ENCODE measurements around the gene BRD1. TPM values are rescaled to one million over a fixed set of nuclear protein-coding genes. Genes with fewer than 3 reads are reported as not detected.
A peak's percentile ranks its signal among the peaks of the same experiment; 100 is the strongest.

The BRD1 gene
- total RNA-seq, 1 donor = 23.5 TPM

DNA sequence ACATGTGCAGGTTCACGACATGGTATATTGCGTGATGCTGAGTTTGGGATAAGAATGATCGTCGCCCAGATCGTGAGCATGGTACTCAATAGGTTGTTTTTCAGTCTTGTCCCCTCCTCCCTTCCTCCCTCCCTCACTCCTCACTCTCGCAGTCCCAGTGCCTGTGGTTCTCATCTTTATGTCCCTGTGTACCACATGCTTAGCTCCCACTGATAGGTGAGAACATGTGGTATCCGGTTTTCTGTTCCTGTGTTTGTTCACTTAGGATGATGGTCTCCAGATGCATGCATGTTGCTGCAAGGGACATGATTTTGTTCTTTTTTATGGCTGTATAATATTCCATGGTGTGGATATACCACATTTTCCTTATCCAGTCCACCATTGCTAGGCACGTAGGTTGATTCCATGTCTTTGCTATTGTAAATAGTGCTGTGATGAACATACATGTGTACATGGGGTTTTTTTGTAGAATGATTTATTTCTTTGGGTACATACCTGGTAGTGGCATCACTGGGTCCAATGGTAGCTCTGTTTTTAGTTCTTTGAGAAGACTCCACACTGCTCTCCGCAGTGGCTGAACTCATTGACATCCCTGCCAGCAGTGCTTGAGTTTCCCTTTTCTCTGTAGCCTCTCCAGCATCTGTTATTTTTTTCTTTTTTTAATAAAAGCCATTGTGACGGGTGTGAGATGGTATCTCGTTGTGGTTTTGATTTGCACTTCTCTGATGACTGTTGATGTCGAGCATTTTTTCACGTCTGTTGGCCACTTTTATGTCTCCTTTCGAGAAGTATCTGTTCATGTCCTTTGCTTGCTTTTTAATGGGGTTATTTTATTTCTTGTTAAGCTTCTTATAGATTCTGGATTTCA, 42.4 kb upstream of the BRD1 start:
- Histone ChIP-seq H2AFZ (ENCODE audit: low read length) (no peak overlapping the region), H3K27ac (ENCODE audit: low read depth, low read length) (no peak overlapping the region), H3K4me1 (ENCODE audit: insufficient read depth, low read length) (no peaks in the 10 kb centered on the region), H3K9me3 (ENCODE audit: low read depth, low read length) (peaks cover 8% of the 10 kb centered on the region), H4K20me1 (ENCODE audit: insufficient read depth, low read length) (peaks cover 45% of the 10 kb centered on the region), H3K79me2 (ENCODE audit: insufficient read depth, low read length) (peaks cover 92% of the 10 kb centered on the region), H3K4me3 (ENCODE audit: insufficient read depth, low read length) (no peak overlapping the region), H3K27me3 (ENCODE audit: insufficient read depth, low read length) (no peaks in the 10 kb centered on the region), H3K4me2 (ENCODE audit: insufficient read depth, low read length) (no peak overlapping the region), H3K36me3 (ENCODE audit: insufficient read depth, low read length) (peaks cover 10% of the 10 kb centered on the region)
- TF ChIP-seq, protein P1, sequence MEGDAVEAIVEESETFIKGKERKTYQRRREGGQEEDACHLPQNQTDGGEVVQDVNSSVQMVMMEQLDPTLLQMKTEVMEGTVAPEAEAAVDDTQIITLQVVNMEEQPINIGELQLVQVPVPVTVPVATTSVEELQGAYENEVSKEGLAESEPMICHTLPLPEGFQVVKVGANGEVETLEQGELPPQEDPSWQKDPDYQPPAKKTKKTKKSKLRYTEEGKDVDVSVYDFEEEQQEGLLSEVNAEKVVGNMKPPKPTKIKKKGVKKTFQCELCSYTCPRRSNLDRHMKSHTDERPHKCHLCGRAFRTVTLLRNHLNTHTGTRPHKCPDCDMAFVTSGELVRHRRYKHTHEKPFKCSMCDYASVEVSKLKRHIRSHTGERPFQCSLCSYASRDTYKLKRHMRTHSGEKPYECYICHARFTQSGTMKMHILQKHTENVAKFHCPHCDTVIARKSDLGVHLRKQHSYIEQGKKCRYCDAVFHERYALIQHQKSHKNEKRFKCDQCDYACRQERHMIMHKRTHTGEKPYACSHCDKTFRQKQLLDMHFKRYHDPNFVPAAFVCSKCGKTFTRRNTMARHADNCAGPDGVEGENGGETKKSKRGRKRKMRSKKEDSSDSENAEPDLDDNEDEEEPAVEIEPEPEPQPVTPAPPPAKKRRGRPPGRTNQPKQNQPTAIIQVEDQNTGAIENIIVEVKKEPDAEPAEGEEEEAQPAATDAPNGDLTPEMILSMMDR (IDR thresholded peaks at IDR 0.05; ENCODE audit: extremely low read depth, low read depth, low read length) = no peak
- no peak for DNase-seq (ENCODE audit: insufficient read length, low spot score, missing footprints)

DNA sequence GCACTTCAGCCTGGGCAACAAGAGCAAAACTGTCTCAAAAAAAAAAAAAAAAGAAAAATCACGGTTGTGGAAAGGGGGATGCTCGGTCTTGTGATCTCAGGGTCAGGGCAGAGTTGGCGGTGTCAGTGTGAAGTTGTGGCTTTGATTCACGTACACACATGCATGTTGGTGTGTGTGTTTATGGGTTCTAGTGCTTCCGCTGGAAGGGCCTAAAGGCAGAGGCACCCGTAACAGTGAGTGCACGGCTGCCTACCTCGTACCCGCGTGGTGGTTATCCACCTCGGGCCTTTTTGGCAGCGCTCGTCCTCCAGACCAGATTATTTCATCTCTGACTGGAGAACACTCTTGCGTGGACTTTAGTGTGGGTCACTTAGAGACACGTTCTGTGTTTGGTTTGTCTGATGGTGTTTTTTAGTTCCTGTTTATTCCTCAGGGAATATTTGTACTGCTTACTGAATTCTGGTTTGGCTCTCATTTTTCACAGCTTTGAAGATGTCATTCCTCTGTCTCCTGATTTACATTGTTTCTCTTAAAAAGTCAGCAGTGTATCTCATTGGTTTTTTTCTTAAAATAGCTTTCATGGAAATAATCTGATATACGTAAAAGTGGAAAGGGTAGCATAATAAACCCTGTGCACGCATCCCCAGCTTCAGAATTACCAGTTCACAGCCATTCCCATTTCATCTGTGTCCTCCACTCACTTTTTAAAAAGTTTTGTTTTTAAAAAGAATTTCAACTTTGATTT, 41.6 kb upstream of the BRD1 start:
- H3K36me3 ChIP-seq (ENCODE audit: insufficient read depth, low read length) = peaks cover 10% of the 10 kb centered on the region
- no peak for DNase-seq (ENCODE audit: insufficient read length, low spot score, missing footprints)
- peaks cover 48% of the 10 kb centered on the region for H4K20me1 ChIP-seq (ENCODE audit: insufficient read depth, low read length)
- TF ChIP-seq, protein P1 (IDR thresholded peaks at IDR 0.05; ENCODE audit: extremely low read depth, low read depth, low read length) = no peak
- no peak overlapping the region for H2AFZ ChIP-seq (ENCODE audit: low read length)
- H3K27me3 ChIP-seq (ENCODE audit: insufficient read depth, low read length) = no peaks in the 10 kb centered on the region
- no peak overlapping the region for H3K27ac ChIP-seq (ENCODE audit: low read depth, low read length)
- H3K4me3 ChIP-seq (ENCODE audit: insufficient read depth, low read length) = no peak overlapping the region
- H3K9me3 ChIP-seq (ENCODE audit: low read depth, low read length) = peaks cover 8% of the 10 kb centered on the region
- peaks cover 96% of the 10 kb centered on the region for H3K79me2 ChIP-seq (ENCODE audit: insufficient read depth, low read length)
- no peak overlapping the region for H3K4me2 ChIP-seq (ENCODE audit: insufficient read depth, low read length)
- H3K4me1 ChIP-seq (ENCODE audit: insufficient read depth, low read length) = no peaks in the 10 kb centered on the region

DNA sequence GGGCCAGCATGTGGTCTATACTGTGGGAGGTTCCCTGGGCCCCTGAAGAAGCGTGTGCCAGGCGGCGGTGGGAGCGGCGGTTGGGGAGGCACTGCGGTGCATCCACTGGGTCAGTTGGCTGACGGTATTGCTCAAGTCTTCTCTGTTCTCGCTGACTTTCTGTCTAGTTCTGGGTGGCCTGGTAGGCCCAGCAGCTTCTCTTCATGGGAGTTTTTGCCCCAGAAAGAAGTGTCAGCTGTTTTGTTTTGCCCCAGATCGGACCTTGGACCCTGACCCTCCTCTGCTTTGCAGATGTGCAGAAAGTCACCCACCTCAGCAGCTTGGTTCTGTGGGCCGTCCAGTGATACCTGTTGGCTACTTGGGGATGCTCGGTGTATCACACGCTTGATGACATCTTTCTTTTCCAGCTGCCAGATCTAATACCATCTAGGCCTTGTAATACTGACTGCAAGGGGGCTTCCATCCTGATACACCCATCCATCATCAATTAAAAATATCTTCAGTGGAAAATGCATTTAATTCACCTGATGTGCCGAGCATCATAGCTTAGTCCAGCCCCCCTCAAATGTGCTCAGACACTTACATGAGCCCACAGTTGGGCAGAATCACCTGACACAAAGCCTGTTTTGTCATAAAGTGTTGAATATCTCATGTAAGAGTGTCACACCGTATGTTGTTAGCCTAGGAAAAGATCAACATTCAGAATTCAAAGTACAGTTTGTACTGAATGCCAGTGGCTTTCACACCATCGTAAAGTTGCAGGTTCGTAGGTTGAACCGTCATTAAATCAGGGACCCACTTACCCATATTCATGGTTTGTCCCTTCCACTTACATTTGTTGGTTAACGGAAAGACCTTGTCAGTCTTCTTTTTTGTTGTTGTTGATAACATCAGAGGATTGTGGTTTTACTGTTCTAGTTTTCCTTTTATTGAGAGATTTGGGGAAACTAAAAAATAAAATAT, 39.9 kb upstream of the BRD1 start:
- no peak overlapping the region for H2AFZ ChIP-seq (ENCODE audit: low read length)
- peak; percentile 66 for DNase-seq (ENCODE audit: insufficient read length, low spot score, missing footprints)
- no peak overlapping the region for H3K4me3 ChIP-seq (ENCODE audit: insufficient read depth, low read length)
- no peak overlapping the region for H3K27ac ChIP-seq (ENCODE audit: low read depth, low read length)
- peaks cover 53% of the 10 kb centered on the region for H4K20me1 ChIP-seq (ENCODE audit: insufficient read depth, low read length)
- H3K36me3 ChIP-seq (ENCODE audit: insufficient read depth, low read length) = peaks cover 10% of the 10 kb centered on the region
- no peaks in the 10 kb centered on the region for H3K27me3 ChIP-seq (ENCODE audit: insufficient read depth, low read length)
- no peak overlapping the region for H3K4me2 ChIP-seq (ENCODE audit: insufficient read depth, low read length)
- no peaks in the 10 kb centered on the region for H3K4me1 ChIP-seq (ENCODE audit: insufficient read depth, low read length)
- peaks cover 8% of the 10 kb centered on the region for H3K9me3 ChIP-seq (ENCODE audit: low read depth, low read length)
- TF ChIP-seq, protein P1 (IDR thresholded peaks at IDR 0.05; ENCODE audit: extremely low read depth, low read depth, low read length) = no peak
- peaks cover 97% of the 10 kb centered on the region for H3K79me2 ChIP-seq (ENCODE audit: insufficient read depth, low read length)

Data from osteoblast (primary cell).